Choroid plexus epithelial cell (primary cell): ENCODE data around the gene TEX38.

Experiments used
- DNase-seq: peaks from one replicate; pipeline ENCODE4 v3.0.0-alpha.2; 2010; ENCODE audit warnings: low read depth
- H3K4me3 ChIP-seq: 2 replicates; pipeline ENCODE4 v1.5.1; 2011; ENCODE audit warnings: low read depth, mild to moderate bottlenecking, control low read depth, low read length, moderate library complexity
- CTCF ChIP-seq: conservative IDR thresholded peaks from 2 replicates; pipeline ENCODE4 v1.5.1; 2011; ENCODE audit warnings: low read depth, mild to moderate bottlenecking, control low read depth, inconsistent platforms, low read length, moderate library complexity

The TEX38 gene

GRCh38 chr1:46670134-46670533 lies 1.5 kb upstream of the TEX38 start:
- TF ChIP-seq CTCF = no peak
- no peak for DNase-seq
- no peak overlapping the region for H3K4me3 ChIP-seq

- no peak overlapping the region for H3K4me3 ChIP-seq
- DNase-seq = no peak
- TF ChIP-seq CTCF = no peak
Measured at GRCh38 chr1:46672696-46673095, 1.0 kb downstream of the TEX38 start.

GRCh38 chr1:46673749-46674182 lies 2.1 kb downstream of the TEX38 start:
- TF ChIP-seq CTCF = no peak
- no peak overlapping the region for H3K4me3 ChIP-seq
- peak; percentile 55 for DNase-seq

GRCh38 chr1:46675549-46676314 lies 4.1 kb downstream of the TEX38 start:
- TF ChIP-seq CTCF = no peak
- H3K4me3 ChIP-seq = no peak overlapping the region
- DNase-seq = peak; percentile 41

- DNase-seq = no peak
- H3K4me3 ChIP-seq = no peak overlapping the region
- no peak for TF ChIP-seq CTCF
Measured at GRCh38 chr1:46676531-46676930, 4.9 kb downstream of the TEX38 start.

- H3K4me3 ChIP-seq = no peak overlapping the region
Measured at GRCh38 chr1:46677339-46677738, 5.7 kb downstream of the TEX38 start.

More at GRCh38 chr1:46677339-46677738, 5.7 kb downstream of the TEX38 start:
- TF ChIP-seq CTCF = no peak
- no peak for DNase-seq
